ENCODE data around the gene DCAF7.

DNA sequence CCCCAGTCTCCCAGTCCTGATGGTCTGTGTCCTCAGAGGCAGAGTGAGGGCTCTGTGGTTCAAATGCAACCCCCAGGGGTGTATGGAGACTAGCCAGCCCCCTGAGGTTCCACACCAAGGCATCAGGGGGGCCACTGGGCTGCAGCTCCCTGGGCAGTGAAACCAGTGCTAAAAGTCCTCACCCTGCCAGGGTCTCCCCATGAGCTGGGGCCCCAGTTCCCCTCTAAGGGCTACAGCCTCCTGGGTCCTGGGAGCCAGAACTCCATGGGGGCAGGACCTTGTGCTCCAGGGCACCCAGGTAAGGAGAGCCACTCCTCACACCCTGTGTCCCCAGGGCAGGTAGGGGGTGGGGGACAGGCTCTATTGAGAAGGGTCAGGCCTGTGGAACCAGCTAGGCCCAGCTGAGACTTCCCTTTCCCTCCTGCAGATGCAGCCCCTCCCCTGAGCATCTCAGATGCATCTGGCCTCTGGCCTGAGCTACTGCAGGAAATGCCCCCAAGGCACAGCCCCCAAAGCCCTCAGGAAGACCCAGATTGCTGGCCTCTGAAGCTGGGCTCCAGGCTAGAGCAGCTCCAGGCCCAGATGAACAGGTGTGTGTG is 6.4 kb upstream of the DCAF7 start:
- TF ChIP-seq, protein P1, sequence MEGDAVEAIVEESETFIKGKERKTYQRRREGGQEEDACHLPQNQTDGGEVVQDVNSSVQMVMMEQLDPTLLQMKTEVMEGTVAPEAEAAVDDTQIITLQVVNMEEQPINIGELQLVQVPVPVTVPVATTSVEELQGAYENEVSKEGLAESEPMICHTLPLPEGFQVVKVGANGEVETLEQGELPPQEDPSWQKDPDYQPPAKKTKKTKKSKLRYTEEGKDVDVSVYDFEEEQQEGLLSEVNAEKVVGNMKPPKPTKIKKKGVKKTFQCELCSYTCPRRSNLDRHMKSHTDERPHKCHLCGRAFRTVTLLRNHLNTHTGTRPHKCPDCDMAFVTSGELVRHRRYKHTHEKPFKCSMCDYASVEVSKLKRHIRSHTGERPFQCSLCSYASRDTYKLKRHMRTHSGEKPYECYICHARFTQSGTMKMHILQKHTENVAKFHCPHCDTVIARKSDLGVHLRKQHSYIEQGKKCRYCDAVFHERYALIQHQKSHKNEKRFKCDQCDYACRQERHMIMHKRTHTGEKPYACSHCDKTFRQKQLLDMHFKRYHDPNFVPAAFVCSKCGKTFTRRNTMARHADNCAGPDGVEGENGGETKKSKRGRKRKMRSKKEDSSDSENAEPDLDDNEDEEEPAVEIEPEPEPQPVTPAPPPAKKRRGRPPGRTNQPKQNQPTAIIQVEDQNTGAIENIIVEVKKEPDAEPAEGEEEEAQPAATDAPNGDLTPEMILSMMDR (conservative IDR thresholded peaks at IDR 0.05; ENCODE audit: low read depth, low read length), result no peak
- TF ChIP-seq RFX5 (IDR thresholded peaks at IDR 0.05; ENCODE audit: low read depth, low read length) (no peak), MAFK (IDR thresholded peaks at IDR 0.05; ENCODE audit: low read depth, low read length) (no peak), POLR2A (IDR thresholded peaks at IDR 0.05; ENCODE audit: low read depth, low read length) (no peak), RCOR1 (IDR thresholded peaks at IDR 0.05; ENCODE audit: insufficient replicate concordance, low read length) (no peak), RAD21 (IDR thresholded peaks at IDR 0.05; ENCODE audit: low read length) (no peak), MAZ (IDR thresholded peaks at IDR 0.05; ENCODE audit: borderline replicate concordance, low read depth, low read length) (no peak), SMC3 (IDR thresholded peaks at IDR 0.05; ENCODE audit: low read depth, low read length) (no peak), MXI1 (IDR thresholded peaks at IDR 0.05; ENCODE audit: borderline replicate concordance, low read depth, low read length) (no peak)
- TF ChIP-seq, protein P2, sequence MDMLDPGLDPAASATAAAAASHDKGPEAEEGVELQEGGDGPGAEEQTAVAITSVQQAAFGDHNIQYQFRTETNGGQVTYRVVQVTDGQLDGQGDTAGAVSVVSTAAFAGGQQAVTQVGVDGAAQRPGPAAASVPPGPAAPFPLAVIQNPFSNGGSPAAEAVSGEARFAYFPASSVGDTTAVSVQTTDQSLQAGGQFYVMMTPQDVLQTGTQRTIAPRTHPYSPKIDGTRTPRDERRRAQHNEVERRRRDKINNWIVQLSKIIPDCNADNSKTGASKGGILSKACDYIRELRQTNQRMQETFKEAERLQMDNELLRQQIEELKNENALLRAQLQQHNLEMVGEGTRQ (IDR thresholded peaks at IDR 0.05; ENCODE audit: low read depth, low read length), result no peak

Data from IMR-90 (cell line).